ENCODE results near the gene ZYG11A. TPM values are rescaled to one million over a fixed set of nuclear protein-coding genes. Genes with fewer than 3 reads are reported as not detected.

ZYG11A gene
- total and polyA plus RNA-seq, 2 of the 13 experiments (the other 11 are each of a cell fraction or from before 2014, with no cell fraction given), result not detected

- TF ChIP-seq, protein P1, sequence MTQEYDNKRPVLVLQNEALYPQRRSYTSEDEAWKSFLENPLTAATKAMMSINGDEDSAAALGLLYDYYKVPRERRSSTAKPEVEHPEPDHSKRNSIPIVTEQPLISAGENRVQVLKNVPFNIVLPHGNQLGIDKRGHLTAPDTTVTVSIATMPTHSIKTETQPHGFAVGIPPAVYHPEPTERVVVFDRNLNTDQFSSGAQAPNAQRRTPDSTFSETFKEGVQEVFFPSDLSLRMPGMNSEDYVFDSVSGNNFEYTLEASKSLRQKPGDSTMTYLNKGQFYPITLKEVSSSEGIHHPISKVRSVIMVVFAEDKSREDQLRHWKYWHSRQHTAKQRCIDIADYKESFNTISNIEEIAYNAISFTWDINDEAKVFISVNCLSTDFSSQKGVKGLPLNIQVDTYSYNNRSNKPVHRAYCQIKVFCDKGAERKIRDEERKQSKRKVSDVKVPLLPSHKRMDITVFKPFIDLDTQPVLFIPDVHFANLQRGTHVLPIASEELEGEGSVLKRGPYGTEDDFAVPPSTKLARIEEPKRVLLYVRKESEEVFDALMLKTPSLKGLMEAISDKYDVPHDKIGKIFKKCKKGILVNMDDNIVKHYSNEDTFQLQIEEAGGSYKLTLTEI (CRISPR knock-in tag; conservative IDR thresholded peaks at IDR 0.05), result no peak
- TF ChIP-seq AHR (CRISPR knock-in tag; IDR thresholded peaks at IDR 0.05) (no peak), SATB2 (CRISPR knock-in tag; IDR thresholded peaks at IDR 0.05) (no peak), SRF (IDR thresholded peaks at IDR 0.05; ENCODE audit: low read depth, low read length) (no peak), ZNF609 (CRISPR knock-in tag; IDR thresholded peaks at IDR 0.05; ENCODE audit: borderline replicate concordance) (no peak), SKIL (CRISPR knock-in tag; IDR thresholded peaks at IDR 0.05; ENCODE audit: borderline replicate concordance) (no peak), KAT7 (CRISPR knock-in tag; IDR thresholded peaks at IDR 0.05; ENCODE audit: borderline replicate concordance) (no peak), ZNF770 (CRISPR knock-in tag; IDR thresholded peaks at IDR 0.05) (peak; percentile 46), ESRRA (CRISPR knock-in tag; IDR thresholded peaks at IDR 0.05; ENCODE audit: low read depth) (no peak), AGO2 (optimal IDR thresholded peaks at IDR 0.05; ENCODE audit: low read depth, low read length) (peak; percentile 76), SIX4 (CRISPR knock-in tag; IDR thresholded peaks at IDR 0.05) (no peak), NAIF1 (CRISPR knock-in tag; IDR thresholded peaks at IDR 0.05; ENCODE audit: borderline replicate concordance) (peak; percentile 55; the same call in 1 of the 2 replicates), DNMT1 (CRISPR knock-in tag; IDR thresholded peaks at IDR 0.05) (no peak), ZNF225 (CRISPR knock-in tag; IDR thresholded peaks at IDR 0.05) (peak; percentile 61; the same call in 1 of the 2 replicates)
- TF ChIP-seq, protein P2, sequence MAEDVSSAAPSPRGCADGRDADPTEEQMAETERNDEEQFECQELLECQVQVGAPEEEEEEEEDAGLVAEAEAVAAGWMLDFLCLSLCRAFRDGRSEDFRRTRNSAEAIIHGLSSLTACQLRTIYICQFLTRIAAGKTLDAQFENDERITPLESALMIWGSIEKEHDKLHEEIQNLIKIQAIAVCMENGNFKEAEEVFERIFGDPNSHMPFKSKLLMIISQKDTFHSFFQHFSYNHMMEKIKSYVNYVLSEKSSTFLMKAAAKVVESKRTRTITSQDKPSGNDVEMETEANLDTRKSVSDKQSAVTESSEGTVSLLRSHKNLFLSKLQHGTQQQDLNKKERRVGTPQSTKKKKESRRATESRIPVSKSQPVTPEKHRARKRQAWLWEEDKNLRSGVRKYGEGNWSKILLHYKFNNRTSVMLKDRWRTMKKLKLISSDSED (CRISPR knock-in tag; IDR thresholded peaks at IDR 0.05), result no peak
- TF ChIP-seq, protein P3, sequence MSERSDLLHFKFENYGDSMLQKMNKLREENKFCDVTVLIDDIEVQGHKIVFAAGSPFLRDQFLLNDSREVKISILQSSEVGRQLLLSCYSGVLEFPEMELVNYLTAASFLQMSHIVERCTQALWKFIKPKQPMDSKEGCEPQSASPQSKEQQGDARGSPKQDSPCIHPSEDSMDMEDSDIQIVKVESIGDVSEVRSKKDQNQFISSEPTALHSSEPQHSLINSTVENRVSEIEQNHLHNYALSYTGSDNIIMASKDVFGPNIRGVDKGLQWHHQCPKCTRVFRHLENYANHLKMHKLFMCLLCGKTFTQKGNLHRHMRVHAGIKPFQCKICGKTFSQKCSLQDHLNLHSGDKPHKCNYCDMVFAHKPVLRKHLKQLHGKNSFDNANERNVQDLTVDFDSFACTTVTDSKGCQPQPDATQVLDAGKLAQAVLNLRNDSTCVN (CRISPR knock-in tag; IDR thresholded peaks at IDR 0.05; ENCODE audit: borderline replicate concordance), result peak; percentile 91; the same call in 1 of the 2 replicates
Observed at GRCh38 chr1:52920791-52921291, 78.3 kb downstream of the ZYG11A start (continued).

Measured in HepG2 (cell line).